ENCODE results near the gene RIMBP2.

GRCh38 chr12:130556486-130557055, 159.5 kb downstream of the RIMBP2 start:
- TF ChIP-seq POLR2A (IDR thresholded peaks at IDR 0.05; ENCODE audit: extremely low read depth, insufficient read length), result no peak
- TF ChIP-seq CTCF (IDR thresholded peaks at IDR 0.05; ENCODE audit: low read depth, low read length), result no peak
